Measurements from ENCODE around the gene KCNH4. TPM values are rescaled to one million over a fixed set of nuclear protein-coding genes. Genes with fewer than 3 reads are reported as not detected.
A peak's percentile ranks its signal among the peaks of the same experiment; 100 is the strongest.
"Not testable (repeated sequence)": the region's sequence is repeated elsewhere in the genome, so short reads cannot be mapped to it uniquely, and the experiment has no call there.

KCNH4 gene
- total RNA-seq, 2 experiments from 2014 or later = 0.05 to 0.08 TPM

DNA sequence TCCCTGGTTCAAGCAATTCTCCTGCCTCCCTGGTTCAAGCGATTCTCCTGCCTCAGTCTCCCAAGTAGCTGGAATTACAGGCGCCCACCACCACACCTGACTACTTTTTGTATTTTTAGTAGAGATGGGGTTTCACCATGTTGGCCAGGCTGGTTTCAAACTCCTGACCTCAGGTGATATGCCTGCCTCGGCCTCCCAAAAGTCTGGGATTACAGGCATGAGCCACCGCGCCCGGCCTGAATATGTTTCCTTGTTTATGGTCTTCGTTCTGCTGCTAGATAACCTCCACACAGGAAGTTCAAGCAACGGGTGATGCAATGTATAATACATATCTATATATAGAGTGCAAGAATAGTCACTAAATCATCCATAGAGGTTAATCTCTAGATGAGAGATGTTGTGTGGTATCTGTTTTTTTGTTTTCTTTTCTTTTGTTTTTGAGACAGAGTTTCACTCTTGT is 25.2 kb upstream of the KCNH4 start:
- H3K27ac Mint-ChIP-seq, H3K27me3 Mint-ChIP-seq, H3K4me3 Mint-ChIP-seq, H3K4me1 Mint-ChIP-seq, CTCF ChIA-PET, DNase-seq, H3K9me3 Mint-ChIP-seq, POLR2A ChIA-PET: not testable (repeated sequence)
- H3K36me3 Mint-ChIP-seq (ENCODE audit: low read depth) = peaks cover 70% of the 10 kb centered on the region

DNA sequence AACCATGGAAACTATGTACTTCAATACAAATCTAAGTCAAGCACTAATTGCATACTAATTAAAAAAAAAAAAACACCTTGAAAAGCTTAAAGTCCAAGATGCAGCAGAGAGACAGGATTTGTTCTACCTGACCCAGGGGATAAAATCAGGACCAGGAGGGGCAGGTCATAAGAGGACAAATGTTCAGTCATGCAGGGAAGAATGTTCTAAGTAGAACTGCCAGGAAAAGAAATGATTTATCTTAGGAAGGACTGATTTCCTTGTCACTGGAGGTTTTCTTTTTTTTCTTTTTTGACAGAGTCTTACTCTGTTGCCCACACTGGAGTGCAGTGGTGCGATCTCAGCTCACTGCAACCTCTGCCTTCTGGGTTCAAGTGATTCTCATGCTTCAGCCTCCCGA is 22.4 kb upstream of the KCNH4 start:
- Mint-ChIP-seq H3K4me1 (no peaks in the 10 kb centered on the region), H3K27me3 (no peaks in the 10 kb centered on the region), H3K4me3 (no peak overlapping the region), H3K9me3 (no peaks in the 10 kb centered on the region), H3K27ac (no peak overlapping the region), H3K36me3 (ENCODE audit: low read depth) (peaks cover 61% of the 10 kb centered on the region)
- DNase-seq = no peak
- POLR2A ChIA-PET = no interaction called here
- CTCF ChIA-PET = no interaction called here

DNA sequence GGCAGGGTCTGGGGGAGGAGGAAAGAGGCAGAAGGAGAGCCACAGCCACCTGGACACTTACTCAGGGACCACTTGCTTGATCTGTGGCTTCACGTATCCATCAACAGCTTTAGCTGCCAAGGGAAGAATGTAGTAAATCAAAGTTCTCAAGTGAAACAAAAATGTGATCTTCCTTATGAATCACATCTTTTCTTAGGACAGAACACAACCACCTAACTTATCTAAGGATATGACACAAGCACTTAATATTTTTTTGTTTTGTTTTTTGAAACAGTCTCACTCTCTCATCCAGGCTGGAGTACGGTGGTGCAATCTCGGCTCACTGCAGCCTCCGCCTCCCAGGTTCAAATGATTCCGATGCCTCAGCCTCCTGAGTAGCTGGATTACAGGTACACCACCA is 21.8 kb upstream of the KCNH4 start:
- Mint-ChIP-seq H3K36me3 (ENCODE audit: low read depth) (peaks cover 61% of the 10 kb centered on the region), H3K27me3 (no peaks in the 10 kb centered on the region), H3K4me1 (no peaks in the 10 kb centered on the region), H3K27ac (no peak overlapping the region), H3K9me3 (no peaks in the 10 kb centered on the region), H3K4me3 (no peak overlapping the region)
- DNase-seq = no peak
- POLR2A ChIA-PET = no interaction called here
- CTCF ChIA-PET = no interaction called here

DNA sequence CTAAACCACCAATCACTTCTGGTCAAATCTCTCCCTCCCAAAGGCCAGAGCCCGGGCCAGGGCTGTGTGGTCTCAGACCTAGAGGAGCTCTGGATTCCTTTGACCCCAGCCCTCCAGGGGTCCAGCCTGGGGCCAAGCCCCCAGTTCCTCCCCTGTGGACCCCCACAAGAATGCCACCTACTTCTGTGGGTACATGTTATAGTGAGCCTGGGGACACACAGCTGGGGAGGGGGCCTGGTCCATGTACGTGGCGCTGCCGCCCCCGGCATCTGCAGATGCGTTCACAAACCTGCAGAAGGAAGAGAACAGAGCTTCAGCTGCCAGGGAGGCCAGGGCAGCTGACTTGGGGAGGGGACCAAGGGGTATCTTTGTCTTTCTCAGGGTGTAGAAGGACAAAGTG is 21.2 kb upstream of the KCNH4 start:
- ChIA-PET CTCF (no interaction called here), POLR2A (no interaction called here)
- no peak overlapping the region for H3K4me3 Mint-ChIP-seq
- H3K9me3 Mint-ChIP-seq = no peaks in the 10 kb centered on the region
- H3K36me3 Mint-ChIP-seq (ENCODE audit: low read depth) = peaks cover 56% of the 10 kb centered on the region
- no peak overlapping the region for H3K27ac Mint-ChIP-seq
- H3K27me3 Mint-ChIP-seq = no peaks in the 10 kb centered on the region
- no peak for DNase-seq
- no peaks in the 10 kb centered on the region for H3K4me1 Mint-ChIP-seq

DNA sequence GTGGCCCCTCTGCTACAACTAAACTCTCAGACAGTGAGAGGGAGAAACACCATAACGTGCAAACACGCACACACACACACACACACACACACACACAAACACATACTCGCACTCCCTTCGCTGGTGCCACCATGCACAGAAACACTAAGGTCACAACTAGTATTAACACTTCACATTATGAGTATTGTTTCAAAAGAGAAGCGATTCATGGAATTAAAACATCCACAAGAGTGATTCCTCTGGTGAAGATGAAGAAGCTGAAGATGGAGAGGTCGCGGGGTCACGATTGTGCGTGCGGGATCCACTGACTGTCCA is 20.5 kb upstream of the KCNH4 start:
- Mint-ChIP-seq H3K4me1 (no peaks in the 10 kb centered on the region), H3K9me3 (no peaks in the 10 kb centered on the region), H3K27ac (no peak overlapping the region), H3K27me3 (no peaks in the 10 kb centered on the region), H3K4me3 (no peak overlapping the region), H3K36me3 (ENCODE audit: low read depth) (peaks cover 55% of the 10 kb centered on the region)
- POLR2A ChIA-PET = no interaction called here
- CTCF ChIA-PET = interaction anchor here (1.9 kb wide), 1 partner anchor 21 kb away, joined by 6 read pairs; no protein-coding TSS in a partner anchor
- no peak for DNase-seq

DNA sequence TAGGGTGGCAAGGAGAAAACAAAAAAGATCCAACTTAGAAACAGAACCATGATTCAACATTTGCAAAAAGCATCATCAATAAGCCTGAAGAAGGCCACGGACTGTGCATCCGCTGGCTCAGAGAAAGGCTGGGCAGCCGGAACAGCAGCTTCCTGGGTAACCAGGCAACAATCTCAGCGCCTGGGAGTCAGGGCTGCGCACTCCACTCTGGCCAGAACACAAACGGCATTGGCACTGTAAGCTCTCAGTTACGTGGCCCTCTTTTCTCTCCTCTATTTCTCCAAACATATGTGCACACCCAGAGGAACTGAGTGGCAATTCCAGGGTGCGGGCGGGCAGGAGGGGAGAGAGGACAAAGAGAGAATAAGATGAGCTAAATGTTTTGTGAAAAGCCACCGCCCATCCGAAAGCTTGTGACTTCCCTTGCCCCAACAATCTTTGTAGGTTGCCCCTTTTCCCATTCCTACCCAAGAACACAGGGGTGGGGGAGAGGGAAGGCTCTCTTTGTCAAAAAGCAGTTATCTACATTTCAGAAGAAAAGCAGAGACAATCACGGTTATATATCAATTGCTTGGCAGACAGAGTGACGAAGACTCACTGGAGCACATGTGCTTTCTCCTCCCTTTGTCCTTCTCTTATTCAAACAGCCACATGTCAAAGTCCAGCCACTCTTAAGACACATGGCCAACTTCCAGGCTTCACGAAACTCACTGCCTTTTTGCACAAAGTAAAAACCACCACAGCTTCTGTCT is 19.9 kb upstream of the KCNH4 start:
- no peak overlapping the region for H3K4me3 Mint-ChIP-seq
- ChIA-PET POLR2A (no interaction called here), CTCF (interaction anchor here (1.9 kb wide), 1 partner anchor 21 kb away, joined by 6 read pairs; no protein-coding TSS in a partner anchor)
- no peak for DNase-seq
- H3K36me3 Mint-ChIP-seq (ENCODE audit: low read depth) = peaks cover 51% of the 10 kb centered on the region
- no peaks in the 10 kb centered on the region for H3K27me3 Mint-ChIP-seq
- no peaks in the 10 kb centered on the region for H3K4me1 Mint-ChIP-seq
- H3K9me3 Mint-ChIP-seq = no peaks in the 10 kb centered on the region
- no peak overlapping the region for H3K27ac Mint-ChIP-seq

DNA sequence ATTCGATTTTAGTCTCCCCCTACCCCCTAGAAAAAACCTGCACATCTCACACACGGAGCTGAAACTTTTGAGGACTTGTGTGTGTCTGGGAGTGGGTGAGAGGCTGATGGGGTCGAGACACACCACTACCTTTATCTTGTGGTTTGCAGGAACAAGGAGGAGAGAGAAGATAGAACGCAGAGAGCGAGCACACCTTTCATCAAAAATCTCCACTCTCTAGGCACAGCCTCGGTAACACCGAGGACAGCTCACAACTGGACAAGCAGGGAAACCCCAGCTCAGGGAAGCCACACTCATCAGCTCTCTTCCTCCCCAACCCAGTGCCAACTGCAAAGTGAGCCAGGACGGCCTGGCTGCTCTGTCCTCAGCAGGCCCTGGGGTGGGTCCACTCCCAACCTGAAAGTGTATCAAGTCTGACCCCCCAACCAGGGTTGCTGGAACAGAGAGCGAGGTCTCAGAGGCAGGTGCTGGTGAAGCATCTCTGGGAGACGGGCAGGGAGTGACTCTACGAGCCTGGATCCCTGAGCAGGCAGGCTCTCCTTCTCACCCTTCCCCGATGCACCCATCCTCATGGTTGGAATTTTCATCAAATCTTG is 18.6 kb upstream of the KCNH4 start:
- ChIA-PET POLR2A (interaction anchor here (1.2 to 1.3 kb wide), 2 partner anchors 15 to 78 kb away, joined by 3 read pairs; no protein-coding TSS in a partner anchor), CTCF (interaction anchor here (1.8 to 1.9 kb wide), 2 partner anchors 23 kb away, joined by 6 read pairs; no protein-coding TSS in a partner anchor)
- Mint-ChIP-seq H3K9me3 (no peaks in the 10 kb centered on the region), H3K4me1 (peaks cover 2% of the 10 kb centered on the region), H3K4me3 (no peak overlapping the region), H3K36me3 (ENCODE audit: low read depth) (peaks cover 43% of the 10 kb centered on the region), H3K27me3 (no peaks in the 10 kb centered on the region), H3K27ac (no peak overlapping the region)
- DNase-seq = no peak

DNA sequence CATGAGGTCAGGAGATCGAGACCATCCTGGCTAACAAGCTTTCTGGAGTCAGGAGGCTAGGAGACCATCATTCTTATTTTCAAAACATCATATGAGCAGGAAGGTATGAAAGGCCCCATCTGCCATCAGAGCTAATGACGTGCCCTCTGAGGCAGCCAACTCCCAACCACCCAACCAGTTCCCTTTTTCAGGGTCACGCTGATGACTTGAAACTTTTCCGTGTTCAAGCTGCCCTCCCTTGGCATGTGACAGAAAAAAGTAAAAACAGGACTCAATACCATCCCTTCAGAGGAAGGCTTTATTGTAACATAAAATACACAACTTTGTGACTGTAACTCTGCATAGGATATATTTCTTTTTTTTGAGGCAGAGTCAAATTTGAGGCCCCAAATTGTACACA is 18.0 kb upstream of the KCNH4 start:
- DNase-seq = no peak
- peaks cover 6% of the 10 kb centered on the region for H3K4me1 Mint-ChIP-seq
- ChIA-PET POLR2A (interaction anchor here (1.2 to 1.3 kb wide), 2 partner anchors 15 to 79 kb away, joined by 3 read pairs; no protein-coding TSS in a partner anchor), CTCF (interaction anchor here (1.8 kb wide), 1 partner anchor 23 kb away, joined by 6 read pairs; no protein-coding TSS in a partner anchor)
- no peaks in the 10 kb centered on the region for H3K9me3 Mint-ChIP-seq
- H3K4me3 Mint-ChIP-seq = no peak overlapping the region
- no peak overlapping the region for H3K27ac Mint-ChIP-seq
- no peaks in the 10 kb centered on the region for H3K27me3 Mint-ChIP-seq
- H3K36me3 Mint-ChIP-seq (ENCODE audit: low read depth) = peaks cover 38% of the 10 kb centered on the region

DNA sequence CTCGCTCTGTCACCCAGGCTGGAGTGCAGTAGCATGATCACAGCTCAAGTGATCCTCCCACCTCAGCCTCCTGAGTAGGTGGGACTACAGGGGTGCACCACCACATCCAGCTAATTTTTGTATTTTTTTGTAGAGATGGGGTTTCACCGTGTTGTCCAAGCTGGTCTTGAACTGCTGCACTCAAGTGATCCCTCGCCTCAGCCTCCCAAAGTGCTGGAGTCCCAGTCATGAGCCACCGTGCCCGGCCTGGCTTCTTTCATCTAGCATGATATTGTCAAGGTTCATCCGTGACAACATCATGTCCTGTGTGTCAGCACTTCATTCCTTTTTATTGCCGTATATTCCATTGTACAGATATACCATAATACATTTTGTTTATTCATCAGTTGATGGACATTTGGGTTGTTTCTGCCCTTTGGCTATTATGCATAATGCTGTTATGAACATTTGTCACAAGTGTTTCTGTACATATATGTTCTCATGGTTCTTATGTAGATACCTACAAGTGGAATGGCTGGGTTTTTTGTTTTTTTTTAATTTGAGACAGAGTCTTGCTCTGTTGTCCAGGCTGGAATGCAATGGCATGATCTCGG is 16.7 kb upstream of the KCNH4 start:
- no peak for DNase-seq
- H3K9me3 Mint-ChIP-seq = no peaks in the 10 kb centered on the region
- H3K4me1 Mint-ChIP-seq = peaks cover 16% of the 10 kb centered on the region
- no peak overlapping the region for H3K27ac Mint-ChIP-seq
- H3K36me3 Mint-ChIP-seq (ENCODE audit: low read depth) = peaks cover 26% of the 10 kb centered on the region
- no peaks in the 10 kb centered on the region for H3K27me3 Mint-ChIP-seq
- POLR2A ChIA-PET = no interaction called here
- CTCF ChIA-PET = interaction anchor here (1.8 kb wide), 1 partner anchor 24 kb away, joined by 6 read pairs; no protein-coding TSS in a partner anchor
- no peak overlapping the region for H3K4me3 Mint-ChIP-seq

DNA sequence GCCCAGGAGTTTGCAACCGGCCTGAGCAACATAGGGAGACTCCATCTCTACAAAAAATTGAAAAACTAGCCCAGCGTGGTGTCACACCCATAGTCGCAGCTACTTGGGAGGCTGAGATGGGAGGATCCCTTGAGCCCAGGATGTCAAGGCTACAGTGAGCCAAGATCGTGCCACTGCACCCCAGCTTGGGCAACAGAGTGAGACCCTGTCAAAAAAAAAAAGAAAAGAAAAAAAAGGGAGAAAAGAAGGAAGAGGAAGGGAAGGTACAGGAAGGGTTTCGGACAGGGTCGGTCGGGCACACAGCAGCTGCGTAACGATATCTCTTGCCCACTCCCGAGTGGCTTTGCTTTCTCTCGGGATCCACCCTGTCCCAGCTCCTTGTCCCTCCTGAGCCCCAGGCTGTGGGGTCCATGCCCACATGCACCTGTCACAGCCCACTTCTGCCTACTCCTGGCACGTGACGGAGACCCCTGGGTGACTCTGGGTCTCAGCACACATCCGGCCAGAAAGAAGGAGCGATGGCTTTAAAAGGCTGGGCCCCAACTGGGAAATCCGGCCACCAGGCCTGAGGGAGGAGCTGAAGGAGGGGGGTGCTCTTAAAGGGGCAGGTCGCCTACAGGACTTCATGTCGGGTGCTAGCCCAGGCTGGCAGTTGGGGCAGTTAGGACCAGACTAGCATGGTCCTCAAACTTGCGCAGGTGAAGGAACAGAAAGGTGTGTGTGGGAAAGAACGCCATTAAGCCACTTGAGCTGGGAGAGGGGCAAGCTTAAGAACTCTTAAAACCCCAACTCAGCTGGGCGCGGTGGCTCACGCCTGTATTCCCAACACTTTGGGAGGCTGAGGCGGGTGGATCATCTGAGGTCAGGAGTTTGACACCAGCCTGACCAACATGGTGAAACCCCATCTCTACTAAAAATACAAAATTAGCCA is 13.3 kb upstream of the KCNH4 start, which contains the start of gene GHDC:
Gene GHDC, minus strand, starts transcription at position 526 of the 931 bp plus-strand sequence. CDS start 913 bp downstream, outside the sequence.
- Mint-ChIP-seq H3K36me3 (ENCODE audit: low read depth) (peaks cover 5% of the 10 kb centered on the region), H3K4me3 (peak within 1 kb of the TSS; percentile 87), H3K27ac (peak within 1 kb of the TSS; percentile 84), H3K4me1 (peaks cover 21% of the 10 kb centered on the region), H3K9me3 (no peaks in the 10 kb centered on the region), H3K27me3 (no peaks in the 10 kb centered on the region)
- peak; percentile 86 for DNase-seq
- ChIA-PET CTCF (interaction anchor here (0.7 to 3.6 kb wide), 10 partner anchors 10 to 102 kb away, joined by 3 to 38 read pairs (median 4); partner anchors contain the start of genes HCRT and KCNH4), POLR2A (interaction anchor here (0.7 to 1.9 kb wide), 20 partner anchors 9 to 506 kb away, joined by 3 to 27 read pairs (median 4); partner anchors contain the start of genes DHX58, DNAJC7, EIF1 and HCRT)

DNA sequence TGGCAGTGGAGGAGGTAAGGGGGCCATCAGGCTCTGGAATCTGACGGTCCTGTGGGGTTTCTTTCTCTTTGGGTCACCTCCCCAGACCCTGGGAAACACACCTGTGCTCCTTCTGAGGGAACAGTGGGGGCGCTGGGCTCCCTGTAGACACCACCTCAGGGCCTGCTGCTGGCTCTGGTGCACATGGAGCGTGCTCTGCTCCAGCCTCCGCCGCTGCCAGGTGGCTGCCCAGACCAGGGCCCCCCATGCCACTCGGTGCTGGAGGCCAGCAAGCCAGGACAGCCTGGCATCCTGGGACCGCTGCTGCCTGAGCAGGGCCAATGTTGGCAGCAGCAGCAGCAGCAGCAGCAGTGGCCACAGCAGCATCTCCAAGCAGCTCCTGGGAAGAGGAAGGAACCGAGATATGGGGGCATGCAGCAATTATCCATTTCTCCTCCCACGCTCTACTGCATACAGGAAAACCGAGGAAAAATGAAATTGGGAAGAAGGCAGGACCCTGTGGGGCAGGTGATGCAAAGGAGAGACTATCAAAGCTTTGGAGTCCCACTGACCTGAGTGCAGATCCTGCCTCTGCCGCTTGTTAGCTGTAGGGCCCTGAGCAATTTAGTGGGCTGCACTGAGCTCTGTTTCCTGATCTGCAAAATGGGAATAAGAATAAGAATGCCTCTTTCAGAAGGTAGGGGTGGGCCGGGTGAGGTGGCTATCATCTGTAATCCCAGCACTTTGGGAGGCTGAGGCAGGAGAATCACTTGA is 12.4 kb upstream of the KCNH4 start:
- peaks cover 21% of the 10 kb centered on the region for H3K4me1 Mint-ChIP-seq
- no peak for DNase-seq
- CTCF ChIA-PET = interaction anchor here (0.7 to 3.6 kb wide), 9 partner anchors 9 to 103 kb away, joined by 3 to 38 read pairs (median 4); partner anchors contain the start of genes HCRT and KCNH4
- H3K9me3 Mint-ChIP-seq = no peaks in the 10 kb centered on the region
- POLR2A ChIA-PET = interaction anchor here (0.7 to 1.9 kb wide), 15 partner anchors 9 to 415 kb away, joined by 3 to 27 read pairs (median 4); partner anchors contain the start of genes DHX58, DNAJC7, HCRT and STAT5A
- H3K27me3 Mint-ChIP-seq = no peaks in the 10 kb centered on the region
- no peaks in the 10 kb centered on the region for H3K36me3 Mint-ChIP-seq (ENCODE audit: low read depth)
- peak overlapping the region; percentile 84 for H3K27ac Mint-ChIP-seq
- H3K4me3 Mint-ChIP-seq = peak overlapping the region; percentile 87
